Measurements from ENCODE around the gene TAF4B.

The TAF4B gene

DNA sequence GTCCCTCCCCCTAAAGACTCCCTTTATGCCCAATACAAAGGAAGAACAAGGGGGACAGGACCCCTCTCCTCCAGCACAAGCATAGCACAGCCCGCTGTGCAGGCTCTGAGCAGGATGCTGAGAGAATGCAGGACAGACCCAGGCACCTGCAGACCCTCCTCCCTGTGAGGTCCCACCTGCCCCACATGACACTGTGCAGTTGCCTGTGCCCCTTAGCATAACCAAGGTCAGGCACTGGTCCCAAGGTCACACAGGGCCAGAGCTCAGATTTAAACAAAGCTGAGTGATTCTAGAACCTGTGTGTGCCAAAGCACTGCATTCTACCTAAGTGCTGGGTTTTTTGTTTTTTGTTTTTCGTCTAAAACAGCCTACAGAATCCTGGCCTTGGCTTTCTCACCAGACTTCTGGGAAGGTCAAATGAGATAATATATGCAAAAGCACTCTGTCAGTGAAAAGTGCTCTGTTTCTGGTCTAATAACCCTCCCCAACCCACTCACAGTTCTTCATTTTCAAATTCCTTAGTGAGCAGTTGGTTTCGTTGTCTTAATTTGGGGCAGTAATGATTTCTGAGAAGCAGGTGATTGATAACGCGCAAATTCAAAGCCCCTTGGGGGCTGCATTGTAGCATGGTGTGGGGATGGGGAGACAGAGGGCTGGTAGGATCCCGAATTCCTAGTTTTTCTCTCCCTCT is 196.4 kb downstream of the TAF4B start:
- no peaks in the 10 kb centered on the region for H4K20me1 ChIP-seq (ENCODE audit: low read depth, low read length)
- H3K4me2 ChIP-seq (ENCODE audit: low read depth, low read length, poor library complexity, severe bottlenecking): no peak overlapping the region
- H3K9me3 ChIP-seq (ENCODE audit: insufficient read depth, low read length): no peaks in the 10 kb centered on the region
- H3K27ac ChIP-seq (ENCODE audit: low read depth, low read length): no peak overlapping the region
- H3K27me3 ChIP-seq (ENCODE audit: low read length): no peaks in the 10 kb centered on the region
- H3K79me2 ChIP-seq (ENCODE audit: insufficient read depth, low read length): no peaks in the 10 kb centered on the region
- no peaks in the 10 kb centered on the region for H3K9me2 ChIP-seq (replicated peaks; ENCODE audit: insufficient read depth, low read length)
- no peak overlapping the region for H2AFZ ChIP-seq (ENCODE audit: low read depth, low read length, severe bottlenecking)
- no peak overlapping the region for H3K9ac ChIP-seq (ENCODE audit: low read length)
- TF ChIP-seq, protein P1, sequence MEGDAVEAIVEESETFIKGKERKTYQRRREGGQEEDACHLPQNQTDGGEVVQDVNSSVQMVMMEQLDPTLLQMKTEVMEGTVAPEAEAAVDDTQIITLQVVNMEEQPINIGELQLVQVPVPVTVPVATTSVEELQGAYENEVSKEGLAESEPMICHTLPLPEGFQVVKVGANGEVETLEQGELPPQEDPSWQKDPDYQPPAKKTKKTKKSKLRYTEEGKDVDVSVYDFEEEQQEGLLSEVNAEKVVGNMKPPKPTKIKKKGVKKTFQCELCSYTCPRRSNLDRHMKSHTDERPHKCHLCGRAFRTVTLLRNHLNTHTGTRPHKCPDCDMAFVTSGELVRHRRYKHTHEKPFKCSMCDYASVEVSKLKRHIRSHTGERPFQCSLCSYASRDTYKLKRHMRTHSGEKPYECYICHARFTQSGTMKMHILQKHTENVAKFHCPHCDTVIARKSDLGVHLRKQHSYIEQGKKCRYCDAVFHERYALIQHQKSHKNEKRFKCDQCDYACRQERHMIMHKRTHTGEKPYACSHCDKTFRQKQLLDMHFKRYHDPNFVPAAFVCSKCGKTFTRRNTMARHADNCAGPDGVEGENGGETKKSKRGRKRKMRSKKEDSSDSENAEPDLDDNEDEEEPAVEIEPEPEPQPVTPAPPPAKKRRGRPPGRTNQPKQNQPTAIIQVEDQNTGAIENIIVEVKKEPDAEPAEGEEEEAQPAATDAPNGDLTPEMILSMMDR (IDR thresholded peaks at IDR 0.05; ENCODE audit: insufficient read depth, low read length, poor library complexity, severe bottlenecking): no peak
- no peak for TF ChIP-seq EZH2phosphoT487 (conservative IDR thresholded peaks at IDR 0.05; ENCODE audit: low read length)
- H3K4me3 ChIP-seq (ENCODE audit: insufficient read depth, low read length, poor library complexity, severe bottlenecking): no peak overlapping the region
- no peaks in the 10 kb centered on the region for H3K36me3 ChIP-seq (ENCODE audit: low read length)
- no peaks in the 10 kb centered on the region for H3F3A ChIP-seq (ENCODE audit: insufficient read depth)

DNA sequence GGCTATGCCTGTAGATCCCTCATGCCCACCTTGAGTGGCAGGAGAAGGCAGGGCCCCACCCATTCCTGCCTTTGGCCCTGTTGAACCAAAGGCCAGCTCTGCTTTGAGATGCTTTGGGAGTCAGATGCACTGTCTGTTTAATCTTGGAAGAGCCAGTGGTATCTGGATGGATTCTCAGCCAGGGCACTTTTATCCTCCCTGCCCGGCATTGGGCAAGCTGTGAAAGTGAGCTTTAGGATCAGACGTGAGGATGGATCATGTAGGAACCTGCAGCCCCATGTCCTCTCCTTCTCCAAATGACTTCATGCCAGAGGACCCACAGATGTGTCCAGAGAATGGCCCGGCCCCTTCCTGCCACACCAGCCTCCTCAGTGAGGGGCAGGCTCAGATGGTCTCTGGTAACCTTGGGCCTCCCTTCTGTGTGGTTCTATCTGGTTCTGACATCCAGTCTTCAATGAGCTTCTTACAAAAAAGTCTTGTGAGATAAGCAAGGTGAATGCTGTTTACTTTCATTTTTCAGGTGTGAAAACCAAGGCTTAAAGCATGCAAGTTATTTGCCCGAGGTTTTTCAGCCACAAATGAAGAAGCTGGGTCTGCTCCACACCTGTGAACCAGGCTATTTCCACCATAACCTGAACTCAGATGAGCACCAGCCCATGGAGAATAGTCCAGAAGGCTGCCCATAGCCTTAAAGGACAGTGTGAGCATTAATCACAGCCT is 198.3 kb downstream of the TAF4B start:
- Histone ChIP-seq H3K4me3 (ENCODE audit: insufficient read depth, low read length, poor library complexity, severe bottlenecking) (no peak overlapping the region), H3K4me2 (ENCODE audit: low read depth, low read length, poor library complexity, severe bottlenecking) (no peak overlapping the region), H3K9ac (ENCODE audit: low read length) (no peak overlapping the region)

DNA sequence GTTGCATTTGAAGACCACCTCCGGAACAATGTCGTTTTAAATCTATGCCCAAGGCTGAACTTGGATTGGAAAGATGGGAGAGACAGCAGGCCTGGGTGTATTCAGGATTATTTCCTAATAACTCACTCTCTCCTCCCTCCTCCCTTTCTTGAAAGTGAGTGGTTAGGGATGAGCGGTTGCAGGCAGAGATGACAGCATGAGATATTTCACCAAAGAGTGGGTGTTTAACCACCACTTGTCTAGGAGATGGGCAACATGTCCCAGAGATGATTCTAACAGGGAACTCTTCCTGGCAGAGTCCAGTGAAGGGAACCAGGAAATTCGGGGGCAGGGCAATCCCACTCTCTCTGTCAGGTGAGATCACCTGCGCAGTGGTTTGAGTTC is 198.9 kb downstream of the TAF4B start:
- Histone ChIP-seq H3K79me2 (ENCODE audit: insufficient read depth, low read length) (no peaks in the 10 kb centered on the region), H3F3A (ENCODE audit: insufficient read depth) (no peaks in the 10 kb centered on the region), H2AFZ (ENCODE audit: low read depth, low read length, severe bottlenecking) (no peak overlapping the region), H3K27me3 (ENCODE audit: low read length) (no peaks in the 10 kb centered on the region), H3K27ac (ENCODE audit: low read depth, low read length) (no peak overlapping the region), H3K9me2 (replicated peaks; ENCODE audit: insufficient read depth, low read length) (no peaks in the 10 kb centered on the region), H3K9ac (ENCODE audit: low read length) (no peak overlapping the region), H4K20me1 (ENCODE audit: low read depth, low read length) (no peaks in the 10 kb centered on the region), H3K4me2 (ENCODE audit: low read depth, low read length, poor library complexity, severe bottlenecking) (no peak overlapping the region), H3K9me3 (ENCODE audit: insufficient read depth, low read length) (no peaks in the 10 kb centered on the region), H3K36me3 (ENCODE audit: low read length) (no peaks in the 10 kb centered on the region), H3K4me3 (ENCODE audit: insufficient read depth, low read length, poor library complexity, severe bottlenecking) (no peak overlapping the region)
- TF ChIP-seq, protein P1 (IDR thresholded peaks at IDR 0.05; ENCODE audit: insufficient read depth, low read length, poor library complexity, severe bottlenecking): no peak
- no peak for TF ChIP-seq EZH2phosphoT487 (conservative IDR thresholded peaks at IDR 0.05; ENCODE audit: low read length)

More for the DNA sequence above, 198.3 kb downstream of the TAF4B start:
- H3K27me3 ChIP-seq (ENCODE audit: low read length): no peaks in the 10 kb centered on the region
- H3K9me3 ChIP-seq (ENCODE audit: insufficient read depth, low read length): no peaks in the 10 kb centered on the region
- no peak overlapping the region for H2AFZ ChIP-seq (ENCODE audit: low read depth, low read length, severe bottlenecking)
- no peaks in the 10 kb centered on the region for H4K20me1 ChIP-seq (ENCODE audit: low read depth, low read length)
- H3K79me2 ChIP-seq (ENCODE audit: insufficient read depth, low read length): no peaks in the 10 kb centered on the region
- TF ChIP-seq, protein P1 (IDR thresholded peaks at IDR 0.05; ENCODE audit: insufficient read depth, low read length, poor library complexity, severe bottlenecking): no peak
- TF ChIP-seq EZH2phosphoT487 (conservative IDR thresholded peaks at IDR 0.05; ENCODE audit: low read length): no peak
- no peaks in the 10 kb centered on the region for H3K9me2 ChIP-seq (replicated peaks; ENCODE audit: insufficient read depth, low read length)
- H3K27ac ChIP-seq (ENCODE audit: low read depth, low read length): no peak overlapping the region
- no peaks in the 10 kb centered on the region for H3F3A ChIP-seq (ENCODE audit: insufficient read depth)
- no peaks in the 10 kb centered on the region for H3K36me3 ChIP-seq (ENCODE audit: low read length)

Data from SU-DHL-6 (cell line).